B cell (primary cell): ENCODE data around the gene MAIP1.

ENCODE experiments used
- EZH2 ChIP-seq: IDR thresholded peaks from 2 replicates; pipeline ENCODE4 v1.6.1; 2012; ENCODE audit warnings: borderline replicate concordance, low read depth, mild to moderate bottlenecking, moderate library complexity, low read length; ENCODE audit not compliant: insufficient read depth, poor library complexity, severe bottlenecking
- TF ChIP-seq, protein P1 (sequence below): fragments of 200-600 bp; IDR thresholded peaks from one replicate; pipeline ENCODE4 v1.8.0; 2022; ENCODE audit warnings: antibody characterized with exemption, mild to moderate bottlenecking

DNA sequence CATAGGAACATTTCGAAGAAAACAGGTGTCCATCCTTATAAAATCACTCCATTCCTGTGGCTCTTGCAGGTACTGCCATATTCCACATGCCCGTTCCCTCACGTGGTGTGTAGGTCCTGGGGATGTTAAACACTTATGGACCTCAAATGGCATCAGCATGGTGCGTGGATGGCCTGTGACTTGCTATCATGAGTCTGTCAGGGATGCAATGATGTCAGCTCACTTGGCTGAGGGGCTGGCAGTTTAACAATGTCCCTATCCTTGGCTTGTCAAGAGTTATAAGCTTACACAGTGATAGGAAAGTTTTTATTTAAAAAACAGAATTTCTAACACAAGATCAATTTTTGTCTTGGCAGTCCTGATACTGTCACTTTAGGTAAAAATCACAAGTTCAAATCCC, 28.8 kb downstream of the MAIP1 start:
- TF ChIP-seq, protein P1, sequence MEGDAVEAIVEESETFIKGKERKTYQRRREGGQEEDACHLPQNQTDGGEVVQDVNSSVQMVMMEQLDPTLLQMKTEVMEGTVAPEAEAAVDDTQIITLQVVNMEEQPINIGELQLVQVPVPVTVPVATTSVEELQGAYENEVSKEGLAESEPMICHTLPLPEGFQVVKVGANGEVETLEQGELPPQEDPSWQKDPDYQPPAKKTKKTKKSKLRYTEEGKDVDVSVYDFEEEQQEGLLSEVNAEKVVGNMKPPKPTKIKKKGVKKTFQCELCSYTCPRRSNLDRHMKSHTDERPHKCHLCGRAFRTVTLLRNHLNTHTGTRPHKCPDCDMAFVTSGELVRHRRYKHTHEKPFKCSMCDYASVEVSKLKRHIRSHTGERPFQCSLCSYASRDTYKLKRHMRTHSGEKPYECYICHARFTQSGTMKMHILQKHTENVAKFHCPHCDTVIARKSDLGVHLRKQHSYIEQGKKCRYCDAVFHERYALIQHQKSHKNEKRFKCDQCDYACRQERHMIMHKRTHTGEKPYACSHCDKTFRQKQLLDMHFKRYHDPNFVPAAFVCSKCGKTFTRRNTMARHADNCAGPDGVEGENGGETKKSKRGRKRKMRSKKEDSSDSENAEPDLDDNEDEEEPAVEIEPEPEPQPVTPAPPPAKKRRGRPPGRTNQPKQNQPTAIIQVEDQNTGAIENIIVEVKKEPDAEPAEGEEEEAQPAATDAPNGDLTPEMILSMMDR = no peak
- TF ChIP-seq EZH2 = no peak
